ENCODE data around the gene LINC00632. TPM values are rescaled to one million over a fixed set of nuclear protein-coding genes. Genes with fewer than 3 reads are reported as not detected.
A peak's percentile ranks its signal among the peaks of the same experiment; 100 is the strongest.
"Not testable (repeated sequence)": the region's sequence is repeated elsewhere in the genome, so short reads cannot be mapped to it uniquely, and the experiment has no call there.

Gene LINC00632
- total RNA-seq, 1 experiment from 2014 or later = 7.4 TPM

GRCh38 chrX:140687706-140688105, 21.9 kb upstream of the LINC00632 start:
- DNase-seq (ENCODE audit: unreplicated experiment) = no peak
- no TSS peak for BruUV-seq (replicated peaks)
- Mint-ChIP-seq H3K27ac (ENCODE audit: low read depth, unreplicated experiment) (no peak overlapping the region), H3K9me3 (ENCODE audit: unreplicated experiment) (no peaks in the 10 kb centered on the region), H3K27me3 (ENCODE audit: insufficient read depth, unreplicated experiment) (no peaks in the 10 kb centered on the region), H3K4me3 (ENCODE audit: unreplicated experiment) (no peak overlapping the region), H3K4me1 (ENCODE audit: insufficient read depth, unreplicated experiment) (no peaks in the 10 kb centered on the region), H3K36me3 (ENCODE audit: insufficient read depth, unreplicated experiment) (no peaks in the 10 kb centered on the region)
- intact Hi-C loops (cut with micrococcal nuclease) = no loop called here
- POLR2A ChIA-PET = no interaction called here
- no peak for TF ChIP-seq CTCF (IDR thresholded peaks at IDR 0.05; ENCODE audit: unreplicated experiment)
- CTCF ChIA-PET = no interaction called here

GRCh38 chrX:140691596-140691995, 18.0 kb upstream of the LINC00632 start:
- CTCF ChIA-PET = interaction anchor here (0.6 to 1.9 kb wide), 4 partner anchors 9 to 1949 kb away, joined by 3 to 7 read pairs (median 4); no protein-coding TSS in a partner anchor
- H3K4me3 Mint-ChIP-seq (ENCODE audit: unreplicated experiment); H3K36me3 Mint-ChIP-seq (ENCODE audit: insufficient read depth, unreplicated experiment); BruUV-seq (replicated peaks); H3K9me3 Mint-ChIP-seq (ENCODE audit: unreplicated experiment); DNase-seq (ENCODE audit: unreplicated experiment); H3K27ac Mint-ChIP-seq (ENCODE audit: low read depth, unreplicated experiment); H3K27me3 Mint-ChIP-seq (ENCODE audit: insufficient read depth, unreplicated experiment); intact Hi-C loops (cut with micrococcal nuclease); H3K4me1 Mint-ChIP-seq (ENCODE audit: insufficient read depth, unreplicated experiment): not testable (repeated sequence)
- POLR2A ChIA-PET = interaction anchor here (0.6 kb wide), 1 partner anchor 63 kb away, joined by 3 read pairs; no protein-coding TSS in a partner anchor

GRCh38 chrX:140697618-140698017, 11.9 kb upstream of the LINC00632 start:
- H3K9me3 Mint-ChIP-seq (ENCODE audit: unreplicated experiment) = no peaks in the 10 kb centered on the region
- ChIA-PET POLR2A (interaction anchor here (0.7 kb wide), 1 partner anchor 381 kb away, joined by 4 read pairs; no protein-coding TSS in a partner anchor), CTCF (interaction anchor here (0.6 to 1.6 kb wide), 8 partner anchors 9 to 1447 kb away, joined by 3 to 5 read pairs (median 4); no protein-coding TSS in a partner anchor)
- DNase-seq (ENCODE audit: unreplicated experiment) = no peak
- H3K4me1 Mint-ChIP-seq (ENCODE audit: insufficient read depth, unreplicated experiment) = no peaks in the 10 kb centered on the region
- no TSS peak for BruUV-seq (replicated peaks)
- H3K36me3 Mint-ChIP-seq (ENCODE audit: insufficient read depth, unreplicated experiment) = no peaks in the 10 kb centered on the region
- no peak overlapping the region for H3K27ac Mint-ChIP-seq (ENCODE audit: low read depth, unreplicated experiment)
- intact Hi-C loops (cut with micrococcal nuclease) = no loop called here
- no peak overlapping the region for H3K4me3 Mint-ChIP-seq (ENCODE audit: unreplicated experiment)
- H3K27me3 Mint-ChIP-seq (ENCODE audit: insufficient read depth, unreplicated experiment) = no peaks in the 10 kb centered on the region
- TF ChIP-seq CTCF (IDR thresholded peaks at IDR 0.05; ENCODE audit: unreplicated experiment) = no peak

- BruUV-seq (replicated peaks) = no TSS peak
- DNase-seq (ENCODE audit: unreplicated experiment) = peak; percentile 68
- TF ChIP-seq CTCF (IDR thresholded peaks at IDR 0.05; ENCODE audit: unreplicated experiment) = peak; percentile 48
- Mint-ChIP-seq H3K27ac (ENCODE audit: low read depth, unreplicated experiment) (no peak overlapping the region), H3K27me3 (ENCODE audit: insufficient read depth, unreplicated experiment) (no peaks in the 10 kb centered on the region), H3K9me3 (ENCODE audit: unreplicated experiment) (no peaks in the 10 kb centered on the region), H3K36me3 (ENCODE audit: insufficient read depth, unreplicated experiment) (peaks cover 6% of the 10 kb centered on the region), H3K4me1 (ENCODE audit: insufficient read depth, unreplicated experiment) (no peaks in the 10 kb centered on the region), H3K4me3 (ENCODE audit: unreplicated experiment) (no peak overlapping the region)
- intact Hi-C loops (cut with micrococcal nuclease) = loop anchor here (1.0 kb wide), 1 partner anchor 32 kb away; no protein-coding TSS in a partner anchor
- POLR2A ChIA-PET = interaction anchor here (0.7 to 1.6 kb wide), 2 partner anchors 11 to 551 kb away, joined by 3 to 4 read pairs; no protein-coding TSS in a partner anchor
- CTCF ChIA-PET = interaction anchor here (0.7 to 6.2 kb wide), 7 partner anchors 8 to 297 kb away, joined by 3 to 62 read pairs (median 6); partner anchors contain the start of gene LINC00632
Observed at GRCh38 chrX:140701480-140701879, 8.1 kb upstream of the LINC00632 start.

Measured in MCF 10A (cell line).